ENCODE data around the gene GRXCR1. TPM values are rescaled to one million over a fixed set of nuclear protein-coding genes. Genes with fewer than 3 reads are reported as not detected.

The GRXCR1 gene
- total and polyA plus RNA-seq, 2 of the 4 experiments (the other 2 are of a cell fraction): not detected

- H3K36me3 ChIP-seq (ENCODE audit: control insufficient read depth, insufficient read depth, low read length): no peaks in the 10 kb centered on the region
- in situ Hi-C loops (cut with MboI; ENCODE audit: low sequenced_read_pairs): no loop called here
- no peak overlapping the region for H4K5ac ChIP-seq (ENCODE audit: low read depth, low read length)
- H2BK20ac ChIP-seq (ENCODE audit: low read depth, low read length): no peak overlapping the region
- no peak overlapping the region for H3K4ac ChIP-seq (ENCODE audit: low read depth, low read length)
- ATAC-seq (ENCODE audit: low read depth) (no peak), DNase-seq (no peak)
- no peak overlapping the region for H2BK15ac ChIP-seq (ENCODE audit: low read depth, low read length)
- H3K27ac ChIP-seq (ENCODE audit: insufficient read depth, low read length): no peak overlapping the region
- H2BK120ac ChIP-seq (ENCODE audit: low read depth, low read length): no peak overlapping the region
- no peak overlapping the region for H4K8ac ChIP-seq (ENCODE audit: low read depth in 2 of 2, low read length in 2 of 2)
- dilution Hi-C loops (cut with HindIII; ENCODE audit: low sequenced_read_pairs, unreplicated experiment): no loop called here
- TF ChIP-seq CEBPB (IDR thresholded peaks at IDR 0.05; ENCODE audit: low read depth, low read length) (peak; percentile 50), RCOR1 (IDR thresholded peaks at IDR 0.05; ENCODE audit: insufficient replicate concordance, low read length) (no peak)
- POLR2A ChIA-PET (ENCODE audit: unreplicated experiment): no interaction called here
- H3K56ac ChIP-seq (ENCODE audit: extremely low read depth, insufficient read depth, low read length): no peak overlapping the region
- no peaks in the 10 kb centered on the region for H3K27me3 ChIP-seq (ENCODE audit: control insufficient read depth, insufficient read depth, low read length)
- no peak overlapping the region for H3K18ac ChIP-seq (ENCODE audit: low read depth, low read length)
- intact Hi-C loops (cut with micrococcal nuclease): loop anchor here (2.0 kb wide), 1 partner anchor 175 kb away; no protein-coding TSS in a partner anchor
- no peak overlapping the region for H2AK9ac ChIP-seq (replicated peaks; ENCODE audit: low read depth, low read length, poor library complexity)
- H4K20me1 ChIP-seq (ENCODE audit: insufficient read depth, low read length): no peaks in the 10 kb centered on the region
- BruUV-seq (replicated peaks): no TSS peak
- H2BK5ac ChIP-seq (ENCODE audit: low read depth, low read length, poor library complexity, severe bottlenecking): no peak overlapping the region
- no peak overlapping the region for H4K91ac ChIP-seq (ENCODE audit: insufficient read depth, low read depth, low read length)
- H3K23ac ChIP-seq (ENCODE audit: low read depth, low read length): no peak overlapping the region
- no peak overlapping the region for H3K4me3 ChIP-seq (ENCODE audit: insufficient read depth, low read depth, low read length)
- no peak overlapping the region for H3K9ac ChIP-seq (ENCODE audit: low read depth, low read length)
- H3K4me1 ChIP-seq (ENCODE audit: control insufficient read depth, insufficient read depth, low read length): no peaks in the 10 kb centered on the region
- no peak overlapping the region for H3K4me2 ChIP-seq (ENCODE audit: low read depth, low read length)
- no peak overlapping the region for H3K14ac ChIP-seq (replicated peaks; ENCODE audit: low read depth, low read length)
- CTCF ChIA-PET: no interaction called here
- peaks cover 2% of the 10 kb centered on the region for H3K9me3 ChIP-seq (ENCODE audit: control insufficient read depth, insufficient read depth, low read length)
- H3K79me1 ChIP-seq (ENCODE audit: low read depth in 1 of 2, low read length in 2 of 2): no peaks in the 10 kb centered on the region
- no peak overlapping the region for H2AK5ac ChIP-seq (ENCODE audit: low read depth, low read length)
- no peaks in the 10 kb centered on the region for H3K9me1 ChIP-seq (ENCODE audit: insufficient read depth, low read length)
- H2AFZ ChIP-seq (replicated peaks; ENCODE audit: low read length, poor library complexity): no peak overlapping the region
Measured at GRCh38 chr4:42895452-42895851, 2.9 kb downstream of the GRXCR1 start.

Data from IMR-90 (cell line).